Measurements from ENCODE around the gene AHI1.

DNA sequence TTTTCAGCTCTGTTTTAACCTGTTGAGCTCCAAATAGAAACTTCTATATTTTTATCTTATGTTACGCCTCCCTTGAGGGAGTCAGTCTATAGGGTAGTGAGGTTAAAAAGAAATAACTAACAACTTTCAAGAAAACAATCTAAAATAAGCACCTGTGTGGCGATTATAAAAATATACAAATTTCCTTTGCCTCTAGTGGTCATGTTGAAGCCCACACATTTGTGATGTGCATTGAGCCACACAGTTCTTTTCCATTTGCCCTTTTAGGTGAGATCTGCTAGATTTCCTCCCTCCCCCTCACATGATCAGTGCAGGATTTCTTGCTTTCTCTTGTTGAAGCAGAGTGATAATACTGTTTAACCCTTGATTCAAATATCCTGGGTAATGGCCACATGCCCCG, 232.3 kb downstream of the AHI1 start:
- TF ChIP-seq, protein P1, sequence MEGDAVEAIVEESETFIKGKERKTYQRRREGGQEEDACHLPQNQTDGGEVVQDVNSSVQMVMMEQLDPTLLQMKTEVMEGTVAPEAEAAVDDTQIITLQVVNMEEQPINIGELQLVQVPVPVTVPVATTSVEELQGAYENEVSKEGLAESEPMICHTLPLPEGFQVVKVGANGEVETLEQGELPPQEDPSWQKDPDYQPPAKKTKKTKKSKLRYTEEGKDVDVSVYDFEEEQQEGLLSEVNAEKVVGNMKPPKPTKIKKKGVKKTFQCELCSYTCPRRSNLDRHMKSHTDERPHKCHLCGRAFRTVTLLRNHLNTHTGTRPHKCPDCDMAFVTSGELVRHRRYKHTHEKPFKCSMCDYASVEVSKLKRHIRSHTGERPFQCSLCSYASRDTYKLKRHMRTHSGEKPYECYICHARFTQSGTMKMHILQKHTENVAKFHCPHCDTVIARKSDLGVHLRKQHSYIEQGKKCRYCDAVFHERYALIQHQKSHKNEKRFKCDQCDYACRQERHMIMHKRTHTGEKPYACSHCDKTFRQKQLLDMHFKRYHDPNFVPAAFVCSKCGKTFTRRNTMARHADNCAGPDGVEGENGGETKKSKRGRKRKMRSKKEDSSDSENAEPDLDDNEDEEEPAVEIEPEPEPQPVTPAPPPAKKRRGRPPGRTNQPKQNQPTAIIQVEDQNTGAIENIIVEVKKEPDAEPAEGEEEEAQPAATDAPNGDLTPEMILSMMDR (IDR thresholded peaks at IDR 0.05), result no peak
- TF ChIP-seq ZFX (IDR thresholded peaks at IDR 0.05; ENCODE audit: borderline replicate concordance), result no peak
